ENCODE measurements around the gene PNPT1. TPM values are rescaled to one million over a fixed set of nuclear protein-coding genes. Genes with fewer than 3 reads are reported as not detected.

The PNPT1 gene
- polyA plus RNA-seq, 3 donors: 6.0 to 10.5 (median 9.5) TPM

GRCh38 chr2:55636831-55637230, 56.8 kb downstream of the PNPT1 start:
- H3K36me3 Mint-ChIP-seq: peaks cover 53 to 68% of the 10 kb centered on the region in 2 donors
- Histone ChIP-seq H3K9me3 (replicated peaks in 1 of 2; ENCODE audit: control insufficient read depth in 1 of 2, insufficient read depth in 1 of 2, low read length in 2 of 2) (no peaks in the 10 kb centered on the region), H2AFZ (ENCODE audit: insufficient read depth, low read depth, low read length, poor library complexity, severe bottlenecking) (no peak overlapping the region), H3K36me3 (replicated peaks in 1 of 2; ENCODE audit: control insufficient read depth in 1 of 2, insufficient read depth in 2 of 2, low read length in 2 of 2) (peaks cover 41 to 75% of the 10 kb centered on the region in 2 donors), H3K9ac (ENCODE audit: insufficient read depth, low read length, poor library complexity, severe bottlenecking) (no peak overlapping the region), H3K4me1 (ENCODE audit: control insufficient read depth in 1 of 2, insufficient read depth in 2 of 2, low read length in 2 of 2) (no peaks in the 10 kb centered on the region), H4K20me1 (ENCODE audit: insufficient read depth, low read length) (no peaks in the 10 kb centered on the region), H3K4me3 (replicated peaks in 1 of 3; ENCODE audit: low read depth in 2 of 3, low read length in 3 of 3) (no peak overlapping the region), H3K4me2 (replicated peaks; ENCODE audit: extremely low read depth, low read length, poor library complexity, severe bottlenecking) (no peak overlapping the region), H3K27me3 (ENCODE audit: control insufficient read depth in 2 of 2, insufficient read depth in 2 of 2, low read length in 2 of 2) (no peaks in the 10 kb centered on the region), H3K79me2 (ENCODE audit: insufficient read depth, low read length) (no peaks in the 10 kb centered on the region), H3K27ac (ENCODE audit: low read depth in 1 of 2, low read length in 2 of 2) (no peak overlapping the region)
- H3K27ac Mint-ChIP-seq: no peak overlapping the region
- no peaks in the 10 kb centered on the region for H3K9me3 Mint-ChIP-seq
- no peak overlapping the region for H3K4me3 Mint-ChIP-seq
- intact Hi-C loops (cut with micrococcal nuclease): no loop called here
- no peaks in the 10 kb centered on the region for H3K27me3 Mint-ChIP-seq (ENCODE audit: low read depth in 3 of 3)
- no peak for DNase-seq
- TF ChIP-seq CTCF (IDR thresholded peaks at IDR 0.05): no peak
- no CpG with 5 or more reads among the region's 3 CpGs for WGBS (ENCODE audit: insufficient coverage)
- no peaks in the 10 kb centered on the region for H3K4me1 Mint-ChIP-seq

- no peak for TF ChIP-seq CTCF (IDR thresholded peaks at IDR 0.05)
- H3K4me1 Mint-ChIP-seq: peaks cover 3% of the 10 kb centered on the region
- intact Hi-C loops (cut with micrococcal nuclease): loop anchor here in 1 of 2 donors (10.0 kb wide), 1 partner anchor 1514 kb away; the partner anchor contains the start of gene ACYP2
Measured at GRCh38 chr2:55628931-55629330, 64.7 kb downstream of the PNPT1 start.

More at GRCh38 chr2:55628931-55629330, 64.7 kb downstream of the PNPT1 start:
- Histone ChIP-seq H3K9me3 (replicated peaks in 1 of 2; ENCODE audit: control insufficient read depth in 1 of 2, insufficient read depth in 1 of 2, low read length in 2 of 2) (no peaks in the 10 kb centered on the region), H3K4me1 (ENCODE audit: control insufficient read depth in 1 of 2, insufficient read depth in 2 of 2, low read length in 2 of 2) (no peaks in the 10 kb centered on the region), H3K36me3 (replicated peaks in 1 of 2; ENCODE audit: control insufficient read depth in 1 of 2, insufficient read depth in 2 of 2, low read length in 2 of 2) (peaks cover 15 to 26% of the 10 kb centered on the region in 2 donors), H3K4me2 (replicated peaks; ENCODE audit: extremely low read depth, low read length, poor library complexity, severe bottlenecking) (no peak overlapping the region), H3K27me3 (ENCODE audit: control insufficient read depth in 2 of 2, insufficient read depth in 2 of 2, low read length in 2 of 2) (no peaks in the 10 kb centered on the region), H3K9ac (ENCODE audit: insufficient read depth, low read length, poor library complexity, severe bottlenecking) (no peak overlapping the region), H3K27ac (ENCODE audit: low read depth in 1 of 2, low read length in 2 of 2) (no peak overlapping the region), H3K4me3 (replicated peaks in 1 of 3; ENCODE audit: low read depth in 2 of 3, low read length in 3 of 3) (no peak overlapping the region), H2AFZ (ENCODE audit: insufficient read depth, low read depth, low read length, poor library complexity, severe bottlenecking) (no peak overlapping the region), H3K79me2 (ENCODE audit: insufficient read depth, low read length) (peaks cover 11% of the 10 kb centered on the region), H4K20me1 (ENCODE audit: insufficient read depth, low read length) (peaks cover 28% of the 10 kb centered on the region)
- Mint-ChIP-seq H3K4me3 (no peak overlapping the region), H3K36me3 (peaks cover 22 to 24% of the 10 kb centered on the region in 2 donors), H3K27me3 (ENCODE audit: low read depth in 3 of 3) (no peaks in the 10 kb centered on the region), H3K27ac (no peak overlapping the region), H3K9me3 (no peaks in the 10 kb centered on the region)
- no peak for DNase-seq
- 100% methylated on average over 2 of the region's 2 CpGs for WGBS (ENCODE audit: insufficient coverage)

All from CD14-positive monocyte (primary cell).